GM19238 (cell line): Measurements from ENCODE around the gene RAB13.

Experiments
- DNase-seq: peaks from one replicate; pipeline ENCODE4 v3.0.0; 2011; ENCODE audit warnings: low spot score; ENCODE audit not compliant: insufficient read length

Gene RAB13

DNA sequence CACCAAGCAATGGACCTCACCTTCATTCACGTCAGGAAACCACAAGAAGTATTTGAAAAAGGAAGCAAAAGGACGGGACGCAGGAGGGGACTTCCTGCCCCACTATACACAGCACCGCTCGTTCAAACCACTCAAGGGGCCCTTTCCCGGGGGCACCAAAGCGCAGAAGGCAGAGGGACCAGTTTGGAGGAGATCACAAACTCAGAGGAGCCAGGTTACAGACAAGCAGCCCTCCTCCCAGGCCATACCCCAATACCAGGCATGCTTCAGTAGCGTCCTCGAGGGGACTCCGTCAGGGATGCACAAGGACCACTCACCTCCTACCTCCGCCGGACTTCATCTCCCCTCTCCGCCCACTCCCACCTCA, 28.4 kb downstream of the RAB13 start:
- peak; percentile 50 for DNase-seq

DNA sequence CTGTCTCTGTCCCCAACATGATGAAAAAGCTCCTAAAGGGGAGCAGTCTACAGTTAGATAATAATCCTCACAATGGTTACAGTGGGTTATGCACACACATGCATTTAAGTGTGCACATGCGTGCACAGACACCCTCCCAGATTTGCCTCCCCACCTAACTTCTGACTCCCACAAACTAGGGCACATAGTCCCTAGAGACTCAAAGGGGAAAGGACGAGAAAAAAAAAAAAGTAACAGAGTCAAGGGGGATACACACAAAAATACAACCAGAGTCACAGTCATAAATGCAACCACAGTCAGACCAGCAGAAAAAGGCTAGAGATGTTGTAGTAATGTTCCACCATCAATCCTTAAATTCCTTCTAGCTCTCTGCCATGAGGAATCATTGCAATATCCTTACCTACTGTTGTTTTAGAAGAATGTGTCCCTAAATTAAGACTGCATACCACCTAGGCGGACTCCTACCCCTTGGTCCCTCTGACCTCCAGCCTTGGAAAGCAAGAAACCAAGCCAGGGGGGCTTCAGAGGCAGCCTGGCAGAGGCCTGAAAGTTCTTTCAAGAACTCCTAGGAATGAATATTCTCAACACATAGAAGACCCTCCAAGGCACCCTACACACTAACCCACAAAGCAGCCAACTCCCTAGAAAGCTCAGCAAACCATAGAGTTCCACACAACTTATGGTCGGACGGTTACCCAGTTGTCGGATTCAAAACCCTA, 29.0 kb downstream of the RAB13 start:
- DNase-seq = no peak

GRCh38 chr1:153954826-153955225, 31.3 kb downstream of the RAB13 start:
- no peak for DNase-seq

DNA sequence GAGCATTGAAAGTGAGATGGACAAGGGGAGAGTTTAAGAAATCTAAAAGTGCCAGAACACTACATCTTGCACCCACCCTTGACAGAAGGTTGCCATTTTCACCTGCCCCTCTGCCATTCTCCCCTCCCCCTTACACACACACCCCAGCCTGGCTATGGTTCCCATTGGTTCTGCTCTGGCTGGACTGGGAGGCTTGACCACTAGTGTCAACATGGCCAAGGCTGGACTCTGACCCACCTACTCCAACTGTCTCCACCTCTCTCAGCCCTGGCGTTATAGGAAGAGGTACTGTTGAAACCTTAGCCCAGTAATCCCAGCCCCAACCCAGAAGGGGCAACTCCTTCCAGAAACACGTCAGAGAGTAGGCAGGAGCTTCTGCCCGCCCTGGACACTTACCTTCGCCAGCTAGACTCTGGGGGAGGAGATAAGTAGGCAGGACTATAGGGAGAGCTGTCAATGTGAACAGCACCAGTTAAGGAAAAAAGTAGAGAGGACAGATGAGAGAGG, 32.2 kb downstream of the RAB13 start:
- DNase-seq = no peak

DNA sequence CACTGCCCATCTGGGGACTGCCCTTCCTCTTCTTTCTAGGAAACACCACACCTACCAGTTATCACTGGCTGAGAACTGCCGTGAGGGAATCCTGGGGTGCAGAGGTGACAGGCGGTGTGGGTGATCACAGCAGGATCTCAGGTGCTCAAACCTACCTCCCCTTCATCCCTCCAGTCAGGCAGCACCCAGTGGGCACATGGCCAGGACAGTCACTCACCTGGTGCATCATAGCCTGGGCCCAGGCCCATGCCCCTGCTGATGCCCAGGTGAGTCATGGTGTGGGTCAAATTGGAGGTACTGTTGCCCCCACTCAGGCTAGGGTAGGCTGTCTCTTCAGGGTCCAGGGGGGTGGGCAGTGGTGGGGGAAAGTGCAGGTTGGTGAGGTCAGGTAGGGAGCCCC, 34.3 kb downstream of the RAB13 start:
- DNase-seq = no peak

- DNase-seq = no peak
Observed at GRCh38 chr1:153951183-153951582, 35.0 kb downstream of the RAB13 start.

DNA sequence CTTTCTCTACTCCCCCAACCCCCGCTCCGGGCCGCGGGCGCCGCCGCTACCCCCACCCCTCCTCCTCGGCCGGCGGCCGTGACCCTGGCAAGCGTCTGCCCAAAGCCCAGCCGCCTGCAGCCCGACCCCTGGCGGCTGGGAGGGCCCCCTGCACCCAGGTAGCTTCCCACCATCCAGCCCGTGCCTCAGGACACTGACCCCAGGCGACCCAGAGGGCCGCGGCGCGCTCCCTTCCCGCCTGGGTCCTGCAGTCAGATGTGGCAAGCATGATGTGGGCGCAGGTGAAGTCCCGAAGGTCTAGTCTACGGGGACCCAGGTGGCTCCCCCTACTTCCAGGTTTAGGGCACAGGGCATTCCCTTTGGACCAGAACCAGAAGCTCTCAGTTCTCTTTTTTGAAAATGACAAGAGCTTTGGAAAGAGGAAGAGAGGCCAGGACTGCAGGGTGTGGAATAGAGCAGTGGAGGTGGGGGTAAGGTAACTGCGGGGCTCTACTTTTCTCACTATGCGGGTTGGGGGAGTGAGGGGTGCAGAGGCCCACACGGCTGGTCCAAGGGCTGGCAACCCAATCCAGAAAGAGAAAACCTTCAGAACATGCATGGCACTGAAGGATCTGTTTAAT, 39.4 kb downstream of the RAB13 start, which contains the start of gene DENND4B:
Gene DENND4B, minus strand, starts transcription at position 97 of the 620 bp plus-strand sequence. CDS start 2,344 bp downstream, outside the sequence.
- DNase-seq = peak; percentile 99

DNA sequence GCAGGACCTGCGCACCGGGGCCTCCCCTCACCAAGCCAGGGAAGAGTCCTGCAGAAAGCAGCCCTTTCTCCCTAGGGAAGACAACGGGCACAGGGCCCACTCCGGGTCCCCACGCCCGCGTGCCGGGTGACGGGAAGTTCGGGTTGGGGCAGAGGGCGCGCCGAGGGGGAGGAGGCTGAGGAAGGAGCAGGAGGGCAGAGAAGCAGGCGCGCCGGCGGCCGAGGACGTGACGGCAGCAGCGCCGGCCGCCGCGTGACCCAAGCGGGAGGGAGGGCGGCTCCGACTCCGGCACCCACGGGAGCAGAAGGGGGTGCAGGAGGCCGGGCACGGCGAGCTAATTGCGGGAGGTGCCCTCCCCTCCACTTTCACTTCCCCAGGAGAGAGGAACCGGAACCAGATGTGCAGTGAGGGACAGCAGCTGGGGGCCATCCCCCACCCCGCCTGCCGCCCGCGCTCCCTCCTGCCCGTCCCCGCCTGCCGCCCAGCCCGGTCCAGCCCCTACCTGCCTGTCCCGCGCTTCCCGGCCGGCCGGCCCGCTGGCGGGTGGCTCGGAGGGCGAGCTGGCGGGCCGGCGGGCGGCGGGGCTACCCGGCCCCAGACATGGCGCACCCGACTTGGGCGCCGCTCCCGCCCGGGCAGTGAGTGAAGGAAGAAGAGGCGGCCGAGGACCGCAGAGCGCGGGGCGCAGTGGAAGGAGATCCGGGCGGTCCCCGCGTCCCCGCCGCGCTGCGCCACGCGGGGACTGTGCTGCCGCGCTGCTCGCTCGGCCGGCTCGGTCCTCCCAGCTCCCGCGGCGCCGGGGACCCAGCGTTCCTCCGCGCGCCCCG, 40.1 kb downstream of the RAB13 start:
- DNase-seq = peak; percentile 96

GRCh38 chr1:153945131-153945794, 40.9 kb downstream of the RAB13 start:
- peak; percentile 87 for DNase-seq

GRCh38 chr1:153944827-153945117, 41.4 kb downstream of the RAB13 start:
- DNase-seq = no peak

- DNase-seq = no peak
Observed at GRCh38 chr1:153944005-153944826, 41.9 kb downstream of the RAB13 start.

- no peak for DNase-seq
Observed at GRCh38 chr1:153942766-153943549, 43.2 kb downstream of the RAB13 start.

DNA sequence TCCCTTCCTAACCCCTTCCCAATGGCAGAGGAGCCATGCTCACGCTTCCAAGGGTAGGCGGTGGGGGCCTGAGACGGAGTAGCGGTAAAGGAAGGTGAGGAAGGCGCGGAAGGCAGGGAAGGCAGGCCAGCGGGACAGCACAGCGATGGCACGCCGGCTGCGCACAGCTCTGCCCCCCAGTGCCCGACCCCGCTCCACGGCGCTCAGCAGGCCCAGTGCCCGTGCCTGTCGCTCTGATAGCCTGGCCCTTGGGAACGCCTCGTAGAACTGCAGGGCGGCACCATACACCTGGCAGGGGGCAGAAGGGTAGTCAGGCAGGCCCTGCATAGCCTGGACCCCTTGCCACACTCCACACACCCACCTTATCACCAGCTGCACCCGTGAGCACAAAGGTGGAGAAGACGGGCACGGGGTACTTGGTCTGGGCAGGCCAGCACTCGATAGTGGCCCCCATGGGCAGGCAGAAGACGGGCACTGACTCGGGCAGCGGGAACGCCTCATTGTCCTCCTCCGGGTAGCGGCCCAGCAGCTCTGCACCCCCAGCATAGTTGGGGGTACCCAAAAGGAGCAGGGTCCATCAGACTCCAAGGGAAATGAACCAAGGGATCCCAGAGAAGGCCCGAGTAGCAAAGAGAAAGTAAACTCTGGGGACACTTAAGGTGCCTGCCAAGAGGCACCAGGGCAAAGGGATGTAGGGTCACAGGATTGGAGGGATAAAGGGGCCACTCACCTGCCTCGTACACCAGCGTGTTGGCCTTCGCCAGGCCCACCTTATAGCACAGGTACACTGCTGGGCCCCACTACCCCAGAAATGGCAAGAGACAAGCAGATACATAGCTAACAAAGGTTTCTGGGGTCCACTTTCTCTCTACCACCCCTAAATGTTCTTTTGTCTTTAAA, 44.1 kb downstream of the RAB13 start:
- DNase-seq = no peak

- no peak for DNase-seq
Observed at GRCh38 chr1:153940756-153941155, 45.4 kb downstream of the RAB13 start.

- no peak for DNase-seq
Observed at GRCh38 chr1:153939476-153939875, 46.7 kb downstream of the RAB13 start.

DNA sequence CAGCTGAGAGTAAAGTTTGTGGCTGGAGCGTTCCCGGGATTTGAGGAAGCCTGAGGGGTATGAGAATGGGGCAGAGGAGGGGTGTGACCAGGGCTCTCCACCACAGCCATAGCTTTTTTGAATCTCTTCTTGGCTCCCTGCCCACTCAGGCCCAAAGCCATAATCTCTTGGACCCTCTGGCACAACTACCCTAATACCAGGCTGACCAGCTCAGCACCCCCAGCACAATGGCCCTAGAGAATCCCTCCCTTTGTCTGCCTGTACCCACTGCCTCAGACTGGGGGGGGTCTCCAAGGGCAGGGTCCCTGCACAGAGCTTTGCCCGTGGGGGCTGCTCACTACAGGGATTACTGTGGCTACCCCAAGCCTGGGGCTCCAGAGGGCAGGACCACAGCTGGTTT, 47.1 kb downstream of the RAB13 start:
- DNase-seq = no peak

GRCh38 chr1:153937331-153937730, 48.8 kb downstream of the RAB13 start:
- no peak for DNase-seq

DNA sequence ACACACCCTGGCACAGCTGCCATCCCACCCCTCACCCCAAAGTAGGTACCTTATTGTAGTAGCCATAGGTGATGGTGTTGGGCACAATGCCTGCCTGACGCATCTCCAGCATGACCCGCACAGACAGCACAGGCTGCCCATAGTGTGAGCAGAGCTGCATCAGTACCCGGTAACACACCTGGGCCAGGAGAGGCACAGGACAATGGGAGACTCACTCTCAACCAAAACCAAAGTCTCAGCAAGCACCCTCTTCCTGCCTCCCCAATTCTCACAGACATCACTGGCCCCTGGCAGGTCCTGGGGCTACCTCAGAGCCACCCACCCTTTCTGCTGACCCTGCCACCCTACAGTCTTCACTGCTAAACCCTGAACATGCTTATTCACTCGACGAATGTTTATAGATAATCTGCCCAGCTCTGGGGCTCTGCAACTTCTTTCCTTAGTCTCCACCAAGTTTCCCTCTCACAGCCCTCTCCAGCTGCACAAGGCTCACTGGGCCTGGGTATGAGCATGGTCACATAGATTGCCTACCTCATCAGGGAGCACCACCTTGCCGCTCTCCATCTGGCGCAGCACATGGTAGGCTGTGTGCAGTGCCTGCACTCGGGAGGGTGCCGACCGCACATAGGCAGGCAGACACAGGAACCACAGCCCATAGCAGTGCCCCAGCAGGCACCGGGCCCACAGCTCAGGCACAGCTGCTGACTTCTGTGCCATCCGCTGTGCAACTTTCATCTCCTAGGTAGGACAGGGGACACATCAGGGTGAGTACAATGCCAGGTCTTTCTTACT, 49.9 kb downstream of the RAB13 start:
- no peak for DNase-seq
